Measurements from ENCODE around the gene CEMIP.

CEMIP gene

DNA sequence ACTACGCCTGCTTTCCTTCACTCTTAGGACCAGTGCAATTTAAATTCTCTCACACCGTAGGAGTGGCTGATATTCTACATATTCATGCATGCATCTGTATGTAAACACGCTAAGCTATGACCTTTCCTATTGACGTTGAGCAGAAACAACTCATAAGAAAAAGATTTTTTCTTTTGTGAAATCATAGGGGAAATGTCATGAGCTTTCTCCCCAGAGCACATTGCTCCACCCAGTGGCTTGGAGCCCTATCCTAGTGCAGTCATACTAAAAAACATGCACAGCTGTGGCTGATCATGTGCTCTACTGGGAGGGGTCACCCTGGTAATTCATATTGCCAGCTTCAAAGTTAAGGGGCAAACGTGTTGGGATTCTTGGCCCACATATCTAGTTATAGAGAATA, 212.3 kb downstream of the CEMIP start:
- no peak for DNase-seq

DNA sequence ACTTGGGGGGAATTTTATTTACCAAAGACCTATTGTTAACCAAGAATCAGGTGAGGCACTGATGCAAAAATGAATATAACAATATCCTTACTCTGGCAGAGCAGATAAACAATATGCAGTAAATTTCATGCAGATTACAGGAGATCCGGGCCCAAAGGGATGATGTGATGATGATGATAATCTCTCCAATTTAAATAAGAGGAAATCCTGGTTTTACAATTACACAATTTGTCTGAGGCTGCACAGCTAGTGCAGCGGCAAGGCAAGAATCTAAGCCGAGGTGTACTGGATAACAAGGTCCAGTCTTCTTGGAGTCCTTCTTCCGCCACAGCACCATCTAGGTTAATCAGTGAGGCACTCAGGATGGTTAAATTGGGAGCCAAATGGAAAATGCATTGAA, 212.8 kb downstream of the CEMIP start:
- no peak for DNase-seq

DNA sequence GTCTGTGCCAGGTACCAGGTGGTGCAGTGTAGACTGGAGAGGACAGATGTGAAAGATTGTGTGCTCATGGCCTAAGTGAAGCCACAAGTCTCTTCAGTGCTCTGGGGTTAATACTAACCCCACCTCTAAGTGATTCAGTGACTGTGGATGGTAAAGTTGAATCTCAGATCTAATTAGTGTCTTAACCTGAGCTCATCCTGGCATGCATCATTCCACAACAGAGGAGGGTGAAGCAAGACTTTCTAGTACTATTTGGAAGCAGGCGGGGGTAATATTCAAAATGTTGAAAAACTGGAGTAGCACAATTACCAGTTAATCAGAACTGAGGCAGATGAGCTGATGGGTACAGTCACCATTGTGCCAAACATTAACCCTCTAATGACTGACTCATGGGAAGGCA, 213.3 kb downstream of the CEMIP start:
- DNase-seq, result no peak

DNA sequence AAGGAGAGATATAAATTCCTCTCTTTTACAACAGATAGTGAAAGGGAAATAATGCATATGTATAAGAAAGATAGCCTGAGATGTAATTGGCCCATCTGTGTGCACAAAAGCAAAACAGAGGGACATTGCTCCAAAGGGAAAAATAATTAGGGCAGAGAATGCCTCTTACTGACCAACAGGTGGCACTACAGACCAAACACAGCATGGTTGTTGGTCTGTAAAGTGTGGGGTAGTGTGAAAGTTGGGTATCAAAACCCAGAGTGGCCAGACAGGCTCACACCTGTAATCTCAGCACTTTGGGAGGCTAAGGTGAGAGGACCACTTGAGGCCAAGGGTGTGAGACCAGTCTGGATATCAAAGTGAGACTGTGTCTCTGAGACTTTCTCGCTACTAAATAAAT, 217.1 kb downstream of the CEMIP start:
- DNase-seq, result peak; percentile 22 to 39

- DNase-seq, result no peak
These were observed 218.5 kb downstream of the CEMIP start for GRCh38 chr15:80997692-80998091.

- DNase-seq, result no peak
These were observed 219.1 kb downstream of the CEMIP start for GRCh38 chr15:80998251-80998650.

GRCh38 chr15:80999623-81000036, 220.5 kb downstream of the CEMIP start:
- no peak for DNase-seq

DNA sequence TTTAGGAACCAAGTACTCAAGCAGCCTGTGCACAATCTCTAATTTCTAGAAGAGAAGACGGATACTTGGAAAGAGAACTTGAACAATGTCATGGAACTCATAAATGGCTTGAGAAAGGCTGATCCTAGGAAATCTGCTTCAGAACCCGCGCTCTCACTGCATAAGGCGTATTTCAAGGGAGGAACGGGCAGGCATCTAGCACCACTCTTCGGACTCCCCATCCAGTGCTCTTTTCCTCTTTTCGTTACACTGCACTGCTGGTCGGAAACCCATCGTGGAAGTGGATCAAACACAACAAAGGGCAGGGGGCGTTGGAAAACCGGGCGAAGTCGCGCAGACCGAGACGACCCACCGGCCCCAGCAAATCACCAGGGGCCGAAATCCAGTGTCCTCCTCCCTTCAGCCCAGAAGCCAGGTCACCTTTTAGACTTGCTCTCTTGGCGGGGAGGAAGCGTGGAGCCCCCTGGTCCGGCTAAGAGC, 221.0 kb downstream of the CEMIP start:
- no peak for DNase-seq

DNA sequence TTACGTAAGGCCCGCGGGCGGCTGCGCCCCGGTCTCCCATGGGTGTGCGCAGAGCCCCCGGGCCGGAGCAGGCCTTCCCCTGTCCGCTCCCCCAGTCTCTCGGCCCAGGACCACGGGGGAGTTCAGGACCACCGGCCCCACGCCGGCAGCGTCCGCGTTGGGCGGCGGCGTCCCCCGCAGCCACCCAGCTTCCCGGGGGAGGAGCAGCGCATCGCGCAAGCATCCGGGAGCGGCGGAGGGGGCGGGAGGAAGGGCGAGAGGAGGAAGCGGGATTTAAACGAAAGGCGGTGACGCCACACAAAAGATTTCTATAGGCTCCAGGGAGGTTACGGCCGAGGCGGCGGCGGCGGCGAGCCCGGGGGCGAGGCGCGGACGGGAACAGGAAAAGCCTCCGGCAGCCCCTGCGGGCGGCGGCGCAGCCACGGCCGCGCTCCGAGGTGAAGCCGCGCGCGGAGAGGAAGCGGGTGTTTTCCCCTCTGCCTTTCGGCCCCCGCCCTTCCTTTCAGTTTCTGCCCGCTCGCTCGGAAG, 221.5 kb downstream of the CEMIP start, which contains the start of gene TLNRD1:
TSS of gene TLNRD1 (plus strand) at position 300 of the 528 bp plus-strand sequence. CDS start 1,349 bp downstream, outside the sequence.
- peak; percentile 74 to 92 for DNase-seq
